ENCODE measurements around the gene GPX3.

Gene GPX3

DNA sequence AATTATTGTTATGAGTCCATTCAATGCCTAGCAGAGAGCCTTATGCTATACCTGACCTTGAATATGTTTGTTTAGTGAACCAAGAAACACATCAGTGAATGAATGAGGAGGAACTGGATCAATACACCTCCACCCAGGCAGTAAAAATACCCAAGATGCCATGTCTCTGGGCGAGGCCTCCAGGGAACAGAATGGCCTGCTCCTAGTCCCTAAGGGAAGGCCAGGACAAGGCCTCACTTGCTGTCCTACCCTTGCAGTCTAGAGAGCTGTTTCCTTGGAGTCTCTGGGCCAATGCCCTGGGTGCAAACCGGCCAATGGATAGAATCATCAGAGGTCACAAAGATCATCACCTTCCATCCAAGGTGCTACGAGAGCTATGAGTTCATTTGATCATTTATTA is 34.3 kb downstream of the GPX3 start:
- no peak for DNase-seq (ENCODE audit: low read depth)
- H3K4me3 ChIP-seq (ENCODE audit: low read depth, low read length), result no peak overlapping the region
- TF ChIP-seq, protein P1, sequence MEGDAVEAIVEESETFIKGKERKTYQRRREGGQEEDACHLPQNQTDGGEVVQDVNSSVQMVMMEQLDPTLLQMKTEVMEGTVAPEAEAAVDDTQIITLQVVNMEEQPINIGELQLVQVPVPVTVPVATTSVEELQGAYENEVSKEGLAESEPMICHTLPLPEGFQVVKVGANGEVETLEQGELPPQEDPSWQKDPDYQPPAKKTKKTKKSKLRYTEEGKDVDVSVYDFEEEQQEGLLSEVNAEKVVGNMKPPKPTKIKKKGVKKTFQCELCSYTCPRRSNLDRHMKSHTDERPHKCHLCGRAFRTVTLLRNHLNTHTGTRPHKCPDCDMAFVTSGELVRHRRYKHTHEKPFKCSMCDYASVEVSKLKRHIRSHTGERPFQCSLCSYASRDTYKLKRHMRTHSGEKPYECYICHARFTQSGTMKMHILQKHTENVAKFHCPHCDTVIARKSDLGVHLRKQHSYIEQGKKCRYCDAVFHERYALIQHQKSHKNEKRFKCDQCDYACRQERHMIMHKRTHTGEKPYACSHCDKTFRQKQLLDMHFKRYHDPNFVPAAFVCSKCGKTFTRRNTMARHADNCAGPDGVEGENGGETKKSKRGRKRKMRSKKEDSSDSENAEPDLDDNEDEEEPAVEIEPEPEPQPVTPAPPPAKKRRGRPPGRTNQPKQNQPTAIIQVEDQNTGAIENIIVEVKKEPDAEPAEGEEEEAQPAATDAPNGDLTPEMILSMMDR (IDR thresholded peaks at IDR 0.05; ENCODE audit: insufficient read depth, low read depth, low read length, missing control alignments), result no peak

DNA sequence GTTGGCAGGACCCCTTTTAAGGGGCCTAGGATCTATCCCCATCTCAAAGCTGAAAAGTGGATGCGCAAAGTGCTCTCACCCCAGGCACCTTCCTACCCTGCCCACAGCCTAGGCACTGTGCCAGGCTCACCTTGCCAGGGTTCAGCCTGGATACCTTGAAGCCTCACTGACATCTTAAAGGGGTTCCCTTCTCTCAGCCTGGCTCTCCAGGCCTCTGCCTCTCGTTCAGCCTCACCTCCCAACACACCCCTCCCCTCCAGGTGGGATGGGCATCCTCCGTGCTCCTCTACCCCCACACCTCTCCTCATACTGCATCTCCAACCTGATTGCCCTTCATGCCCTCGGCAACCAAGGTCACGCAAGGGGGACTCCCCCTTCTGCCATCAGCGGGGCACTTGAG is 34.9 kb downstream of the GPX3 start:
- DNase-seq (ENCODE audit: low read depth), result no peak
- TF ChIP-seq, protein P1 (IDR thresholded peaks at IDR 0.05; ENCODE audit: insufficient read depth, low read depth, low read length, missing control alignments), result no peak

DNA sequence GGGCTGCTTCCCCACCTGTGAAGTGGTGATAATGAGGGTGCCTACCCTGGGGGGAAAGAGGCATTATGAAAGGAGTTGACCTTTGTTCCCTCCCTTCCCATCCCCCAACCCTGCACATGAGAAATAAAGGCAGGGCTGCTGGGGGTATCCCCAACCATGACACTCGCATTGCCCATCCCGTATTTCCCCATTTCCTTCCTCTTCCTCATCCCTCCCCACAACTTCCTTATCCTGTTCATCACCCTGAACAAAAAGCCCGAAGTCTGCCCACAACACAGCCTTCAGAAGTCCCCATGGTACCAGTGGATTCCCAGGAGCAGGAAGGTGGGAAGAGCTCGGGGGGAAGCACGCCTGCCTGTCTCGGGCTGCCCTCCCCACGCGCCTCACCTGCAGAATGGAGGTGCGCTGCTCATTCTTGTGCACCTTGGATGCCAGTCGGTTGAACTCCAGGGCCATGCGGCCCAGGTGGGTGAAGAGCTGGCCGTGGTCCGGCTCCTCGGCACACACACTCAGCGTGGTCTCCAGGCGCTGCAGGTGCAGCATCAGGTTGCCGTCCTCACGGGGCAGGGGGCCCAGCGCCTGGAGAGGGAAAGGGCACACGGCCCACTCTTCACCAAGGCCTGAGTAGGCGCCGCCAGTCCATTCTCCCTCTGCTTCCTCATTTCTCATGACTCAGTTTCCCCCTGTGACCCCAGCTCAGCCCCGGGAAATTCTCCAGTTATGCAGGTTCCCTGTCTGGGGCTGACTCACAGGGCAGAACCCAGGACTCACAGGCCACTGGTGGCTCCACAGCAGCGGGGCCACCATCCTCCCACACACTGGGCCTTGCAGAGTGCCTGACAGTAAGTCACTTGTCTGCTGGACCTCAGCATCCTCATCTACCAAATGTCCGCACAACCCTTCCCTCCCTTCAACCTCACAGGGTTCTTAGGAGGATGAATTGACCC is 36.3 kb downstream of the GPX3 start:
- TF ChIP-seq, protein P1 (IDR thresholded peaks at IDR 0.05; ENCODE audit: insufficient read depth, low read depth, low read length, missing control alignments), result no peak
- H3K4me3 ChIP-seq (ENCODE audit: low read depth, low read length), result no peak overlapping the region
- no peak for DNase-seq (ENCODE audit: low read depth)

More for the DNA sequence above, 34.9 kb downstream of the GPX3 start:
- H3K4me3 ChIP-seq (ENCODE audit: low read depth, low read length), result no peak overlapping the region

DNA sequence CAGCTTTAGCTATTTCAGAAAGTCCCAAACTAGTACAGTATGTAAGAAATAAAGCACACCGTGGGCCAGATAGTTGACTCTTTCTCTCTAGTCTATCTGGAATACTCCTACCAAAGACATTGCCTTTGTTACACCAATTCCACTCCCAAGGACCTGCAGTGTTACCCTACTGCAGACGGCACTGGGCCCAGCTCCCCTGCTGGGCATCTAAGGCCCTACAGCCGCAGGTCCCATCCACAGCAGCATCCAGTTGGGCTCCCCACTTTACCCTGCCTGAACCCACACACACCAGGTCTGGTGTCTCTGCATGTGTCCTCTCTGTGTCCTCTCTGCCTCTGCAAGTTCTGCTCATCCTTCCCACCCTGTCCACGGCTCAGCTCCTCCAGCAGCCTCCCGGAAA is 37.9 kb downstream of the GPX3 start:
- TF ChIP-seq, protein P1 (IDR thresholded peaks at IDR 0.05; ENCODE audit: insufficient read depth, low read depth, low read length, missing control alignments), result peak; percentile 16
- no peak for DNase-seq (ENCODE audit: low read depth)
- H3K4me3 ChIP-seq (ENCODE audit: low read depth, low read length), result no peak overlapping the region

DNA sequence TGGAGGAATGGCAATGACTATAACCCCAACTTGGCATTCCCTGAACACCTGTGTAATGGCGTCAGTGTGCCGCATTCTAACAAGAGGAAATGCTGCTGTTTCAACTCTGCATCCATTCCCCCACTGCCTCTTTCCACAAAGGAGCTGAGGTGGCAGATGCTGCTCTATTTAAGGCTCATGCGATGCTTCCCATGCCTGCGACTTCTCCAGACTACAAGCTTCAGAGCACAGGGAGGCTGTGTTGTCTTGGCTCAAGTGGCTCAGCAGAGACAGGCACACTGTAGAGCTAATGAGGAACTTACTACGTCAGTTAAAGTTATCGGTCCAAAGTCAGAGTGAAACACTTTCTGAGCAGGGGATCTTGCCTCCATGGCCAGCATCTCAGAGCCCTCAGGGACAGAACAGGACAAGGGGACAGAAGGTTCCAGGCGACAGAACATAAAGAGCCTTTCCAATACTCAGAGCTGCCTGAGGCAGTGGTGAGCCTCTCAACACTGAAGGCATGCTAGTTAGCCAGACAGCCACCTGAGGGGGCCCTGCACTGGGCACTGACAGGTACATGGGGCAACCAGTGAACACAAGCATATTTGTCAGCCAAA is 38.6 kb downstream of the GPX3 start:
- no peak for DNase-seq (ENCODE audit: low read depth)
- TF ChIP-seq, protein P1 (IDR thresholded peaks at IDR 0.05; ENCODE audit: insufficient read depth, low read depth, low read length, missing control alignments), result no peak
- peak overlapping the region; percentile 13; the same call in 1 of the 2 replicates for H3K4me3 ChIP-seq (ENCODE audit: low read depth, low read length)

DNA sequence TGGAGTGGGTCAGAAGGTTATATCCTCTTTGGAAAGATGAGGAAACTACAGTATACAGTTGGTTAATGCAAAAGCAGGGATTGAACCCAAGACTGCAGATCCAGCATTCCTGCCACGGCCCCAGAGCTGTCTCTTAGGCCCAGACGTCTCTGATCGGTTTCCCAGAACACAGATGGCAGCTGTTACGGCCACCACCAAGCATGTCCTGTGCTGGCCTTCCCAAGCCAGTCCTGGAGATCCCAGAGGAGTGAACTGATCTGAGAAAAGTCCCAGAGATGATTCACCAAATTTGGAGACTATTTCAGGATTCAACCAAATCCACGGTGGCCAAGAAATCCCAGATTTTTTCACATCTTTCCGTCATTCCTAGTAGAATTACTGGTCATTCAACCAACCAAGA is 40.4 kb downstream of the GPX3 start:
- DNase-seq (ENCODE audit: low read depth), result no peak
- TF ChIP-seq, protein P1 (IDR thresholded peaks at IDR 0.05; ENCODE audit: insufficient read depth, low read depth, low read length, missing control alignments), result no peak
- no peak overlapping the region for H3K4me3 ChIP-seq (ENCODE audit: low read depth, low read length)
